Right atrium auricular region (tissue), 2 donors: ENCODE results near the gene TMEM14B. TPM values are rescaled to one million over a fixed set of nuclear protein-coding genes. Genes with fewer than 3 reads are reported as not detected.
A peak's percentile ranks its signal among the peaks of the same experiment; 100 is the strongest.

Experiments used
- DNase-seq: peaks from one replicate; pipeline ENCODE4 v3.0.0-alpha.2; 2019; ENCODE audit warnings: low spot score
- H3K27ac ChIP-seq, 2 donors: fragments of 200-600 bp; sonication (generic); 1 replicate in 1 of 2; 2 replicates in 1 of 2; pipeline ENCODE4 v1.5.1; 2016 to 2019
- H3K27me3 ChIP-seq, 2 donors: fragments of 200-600 bp; sonication (generic); one replicate each; pipeline versions ENCODE4 v1.5.1 to v1.6.0; 2017 to 2019
- H3K36me3 ChIP-seq: fragments of 200-600 bp; sonication (generic); one replicate; pipeline ENCODE4 v1.5.1; 2016
- H3K4me1 ChIP-seq, 2 donors: fragments of 200-600 bp; sonication (generic); one replicate each; pipeline versions ENCODE4 v1.5.1 to v1.6.0; 2017 to 2019
- H3K4me3 ChIP-seq, 2 donors: fragments of 200-600 bp; sonication (generic); 1 replicate in 1 of 2; 2 replicates in 1 of 2; pipeline ENCODE4 v1.5.1; 2017 to 2019; ENCODE audit warnings: mild to moderate bottlenecking in 1 of 2, moderate library complexity in 1 of 2
- H3K9me3 ChIP-seq, 2 donors: fragments of 200-600 bp; sonication (generic); one replicate each; pipeline ENCODE4 v1.5.1; 2019
- CTCF ChIP-seq, 2 donors: fragments of 200-600 bp; sonication (generic); IDR thresholded peaks; one replicate each; pipeline ENCODE4 v1.5.1; 2019; ENCODE audit warnings: antibody characterized with exemption in 2 of 2
- total RNA-seq, 2 donors: library from RNA; depleted of rRNA; stranded (reverse); fragments of >200 nt; gene quantifications; one replicate each; pipeline ENCODE4 v1.1.0, GENCODE V29; 2016

TMEM14B gene
- total RNA-seq, 2 donors from 2014 or later = 93.5 to 100 TPM

GRCh38 chr6:10794239-10794638, 46.6 kb downstream of the TMEM14B start:
- no peaks in the 10 kb centered on the region for H3K9me3 ChIP-seq
- no peak overlapping the region for H3K4me3 ChIP-seq
- no peak for TF ChIP-seq CTCF (IDR thresholded peaks at IDR 0.05)
- no peaks in the 10 kb centered on the region for H3K36me3 ChIP-seq
- H3K27ac ChIP-seq = no peak overlapping the region
- no peaks in the 10 kb centered on the region for H3K27me3 ChIP-seq
- H3K4me1 ChIP-seq = no peaks in the 10 kb centered on the region
- no peak for DNase-seq

- DNase-seq = no peak
- H3K27ac ChIP-seq = no peak overlapping the region
- no peaks in the 10 kb centered on the region for H3K9me3 ChIP-seq
- no peaks in the 10 kb centered on the region for H3K27me3 ChIP-seq
- no peaks in the 10 kb centered on the region for H3K4me1 ChIP-seq
- no peaks in the 10 kb centered on the region for H3K36me3 ChIP-seq
- no peak overlapping the region for H3K4me3 ChIP-seq
- TF ChIP-seq CTCF (IDR thresholded peaks at IDR 0.05) = no peak
These were observed 53.2 kb downstream of the TMEM14B start for GRCh38 chr6:10800810-10801209.

- H3K4me1 ChIP-seq = no peaks in the 10 kb centered on the region
- no peaks in the 10 kb centered on the region for H3K36me3 ChIP-seq
- no peak overlapping the region for H3K4me3 ChIP-seq
- H3K9me3 ChIP-seq = no peaks in the 10 kb centered on the region
- H3K27ac ChIP-seq = no peak overlapping the region
- DNase-seq = no peak
- no peaks in the 10 kb centered on the region for H3K27me3 ChIP-seq
- TF ChIP-seq CTCF (IDR thresholded peaks at IDR 0.05) = peak; percentile 95 to 97
These were observed 53.7 kb downstream of the TMEM14B start for GRCh38 chr6:10801224-10801848.

Other genes starting within 250 kb of the TMEM14B start
- 10 to 100 TPM in 1 of 2 donors, 1 to 10 TPM in 1; 3.3 to 13.5 TPM for gene GCNT2, start 226.5 kb upstream of the TMEM14B start, total RNA-seq
- not detected for gene C6orf52, start 53.2 kb upstream of the TMEM14B start, total RNA-seq
- gene PAK1IP1, start 52.8 kb upstream of the TMEM14B start, total RNA-seq = 10 to 100 TPM in 1 of 2 donors, 1 to 10 TPM in 1; 9.0 to 10.4 TPM
- gene TMEM14C, start 24.7 kb upstream of the TMEM14B start, total RNA-seq = 100 to 1,000 TPM; 123 to 133 TPM
- gene MAK, start 90.7 kb downstream of the TMEM14B start, total RNA-seq = under 1 TPM in 1 of 2 donors, not detected in 1; 0.16 TPM
- not detected for gene GCM2, start 134.2 kb downstream of the TMEM14B start, total RNA-seq
- 1 to 10 TPM in 1 of 2 donors, under 1 TPM in 1; 0.20 to 1.1 TPM for gene SYCP2L, start 139.2 kb downstream of the TMEM14B start, total RNA-seq